Loucy (cell line): Measurements from ENCODE around the gene PPIL4.

Experiments used
- H2AFZ ChIP-seq: fragments of 200-600 bp; sonication (generic); 2 replicates; pipeline ENCODE4 v1.6.0; 2016; ENCODE audit warnings: antibody characterized with exemption, mild to moderate bottlenecking, low read length, moderate library complexity
- H3F3A ChIP-seq: fragments of 200-600 bp; 2 replicates; pipeline ENCODE4 v1.6.0; 2016; ENCODE audit warnings: antibody characterized with exemption, low read depth, mild to moderate bottlenecking
- H3K27me3 ChIP-seq: fragments of 200-600 bp; sonication (generic); 2 replicates; pipeline ENCODE4 v1.6.1; 2014; ENCODE audit warnings: low read length, mild to moderate bottlenecking; ENCODE audit not compliant: insufficient read depth, poor library complexity, severe bottlenecking
- H3K36me3 ChIP-seq: fragments of 200-600 bp; sonication (generic); 2 replicates; pipeline ENCODE4 v1.6.1; 2016; ENCODE audit warnings: low read length; ENCODE audit not compliant: insufficient read depth
- H3K4me1 ChIP-seq: fragments of 200-600 bp; sonication (generic); 2 replicates; pipeline ENCODE4 v1.5.1; 2014; ENCODE audit warnings: low read length, mild to moderate bottlenecking; ENCODE audit not compliant: insufficient read depth, poor library complexity, severe bottlenecking
- H3K4me2 ChIP-seq: fragments of 200-600 bp; sonication (generic); 2 replicates; pipeline ENCODE4 v1.6.0; 2014; ENCODE audit warnings: antibody characterized with exemption, low read length, low read depth, mild to moderate bottlenecking; ENCODE audit not compliant: poor library complexity, severe bottlenecking
- H3K4me3 ChIP-seq: fragments of 200-600 bp; sonication (generic); 2 replicates; pipeline ENCODE4 v1.5.1; 2014; ENCODE audit warnings: low read length, mild to moderate bottlenecking, mixed read lengths; ENCODE audit not compliant: poor library complexity, severe bottlenecking
- H3K79me2 ChIP-seq: fragments of 200-600 bp; sonication (generic); 2 replicates; pipeline ENCODE4 v1.6.1; 2014; ENCODE audit warnings: low read length; ENCODE audit not compliant: insufficient read depth
- H3K9ac ChIP-seq: fragments of 200-600 bp; sonication (generic); 2 replicates; pipeline ENCODE4 v1.6.0; 2014; ENCODE audit warnings: mild to moderate bottlenecking, low read depth, low read length, moderate library complexity; ENCODE audit not compliant: poor library complexity, severe bottlenecking
- H3K9me2 ChIP-seq: fragments of 200-600 bp; sonication (generic); replicated peaks from 2 replicates; pipeline ENCODE4 v1.6.1; 2016; ENCODE audit warnings: low read depth, low read length, mixed read lengths
- H3K9me3 ChIP-seq: fragments of 200-600 bp; sonication (generic); 2 replicates; pipeline ENCODE4 v1.6.1; 2014; ENCODE audit warnings: mild to moderate bottlenecking, antibody characterized with exemption, low read length, low read depth; ENCODE audit not compliant: insufficient read depth
- H4K20me1 ChIP-seq: fragments of 200-600 bp; sonication (generic); 2 replicates; pipeline ENCODE4 v1.6.0; 2014; ENCODE audit warnings: antibody characterized with exemption, low read length, mild to moderate bottlenecking; ENCODE audit not compliant: insufficient read depth, poor library complexity, severe bottlenecking
- EZH2phosphoT487 ChIP-seq: fragments of 200-600 bp; IDR thresholded peaks from 2 replicates; pipeline ENCODE4 v1.6.1; 2018; ENCODE audit warnings: antibody characterized with exemption, mild to moderate bottlenecking, moderate library complexity, borderline replicate concordance
- TF ChIP-seq, protein P1 (sequence below): fragments of 200-600 bp; sonication (generic); conservative IDR thresholded peaks from 2 replicates; pipeline ENCODE4 v1.5.1; 2014; ENCODE audit warnings: mild to moderate bottlenecking, antibody characterized with exemption, low read length

The PPIL4 gene

GRCh38 chr6:149567945-149568585 lies 22.2 kb upstream of the PPIL4 start:
- H3K27me3 ChIP-seq = no peaks in the 10 kb centered on the region
- H3K4me3 ChIP-seq = peak overlapping the region; percentile 84
- H3K9ac ChIP-seq = peak overlapping the region; percentile 90
- H3K9me2 ChIP-seq = no peaks in the 10 kb centered on the region
- H3K9me3 ChIP-seq = no peaks in the 10 kb centered on the region
- no peak overlapping the region for H2AFZ ChIP-seq
- H3K36me3 ChIP-seq = no peaks in the 10 kb centered on the region
- H3K4me2 ChIP-seq = peak overlapping the region; percentile 85
- H3K4me1 ChIP-seq = peaks cover 34% of the 10 kb centered on the region
- H3F3A ChIP-seq = no peaks in the 10 kb centered on the region
- TF ChIP-seq, protein P1, sequence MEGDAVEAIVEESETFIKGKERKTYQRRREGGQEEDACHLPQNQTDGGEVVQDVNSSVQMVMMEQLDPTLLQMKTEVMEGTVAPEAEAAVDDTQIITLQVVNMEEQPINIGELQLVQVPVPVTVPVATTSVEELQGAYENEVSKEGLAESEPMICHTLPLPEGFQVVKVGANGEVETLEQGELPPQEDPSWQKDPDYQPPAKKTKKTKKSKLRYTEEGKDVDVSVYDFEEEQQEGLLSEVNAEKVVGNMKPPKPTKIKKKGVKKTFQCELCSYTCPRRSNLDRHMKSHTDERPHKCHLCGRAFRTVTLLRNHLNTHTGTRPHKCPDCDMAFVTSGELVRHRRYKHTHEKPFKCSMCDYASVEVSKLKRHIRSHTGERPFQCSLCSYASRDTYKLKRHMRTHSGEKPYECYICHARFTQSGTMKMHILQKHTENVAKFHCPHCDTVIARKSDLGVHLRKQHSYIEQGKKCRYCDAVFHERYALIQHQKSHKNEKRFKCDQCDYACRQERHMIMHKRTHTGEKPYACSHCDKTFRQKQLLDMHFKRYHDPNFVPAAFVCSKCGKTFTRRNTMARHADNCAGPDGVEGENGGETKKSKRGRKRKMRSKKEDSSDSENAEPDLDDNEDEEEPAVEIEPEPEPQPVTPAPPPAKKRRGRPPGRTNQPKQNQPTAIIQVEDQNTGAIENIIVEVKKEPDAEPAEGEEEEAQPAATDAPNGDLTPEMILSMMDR = no peak
- no peak for TF ChIP-seq EZH2phosphoT487
- peaks cover 53% of the 10 kb centered on the region for H3K79me2 ChIP-seq
- peaks cover 25% of the 10 kb centered on the region for H4K20me1 ChIP-seq

DNA sequence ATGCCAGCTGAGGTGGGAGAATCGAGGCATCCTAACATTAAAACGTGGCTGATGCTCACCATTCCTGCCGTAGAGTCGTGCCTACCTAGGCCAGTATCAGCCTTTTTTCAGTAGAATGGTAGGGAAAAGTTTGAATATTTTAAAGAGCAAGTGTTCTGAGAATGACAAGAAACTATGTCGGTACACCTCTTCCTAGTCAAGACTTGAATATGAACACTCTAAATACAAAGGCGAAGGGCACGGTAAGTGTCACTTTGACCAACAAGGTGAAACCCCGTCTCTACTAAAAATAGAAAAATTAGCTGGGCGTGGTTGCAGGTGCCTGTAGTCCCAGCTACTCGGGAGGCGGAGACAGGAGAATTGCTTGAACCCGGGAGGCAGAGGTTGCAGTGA lies 21.3 kb upstream of the PPIL4 start:
- Histone ChIP-seq H3K27me3 (no peaks in the 10 kb centered on the region), H3K9ac (peak overlapping the region; percentile 90), H3F3A (no peaks in the 10 kb centered on the region), H3K36me3 (no peaks in the 10 kb centered on the region), H2AFZ (peak overlapping the region; percentile 99), H3K4me2 (peak overlapping the region; percentile 85), H3K79me2 (peaks cover 48% of the 10 kb centered on the region), H3K4me1 (peaks cover 34% of the 10 kb centered on the region), H3K9me3 (no peaks in the 10 kb centered on the region), H3K4me3 (peak overlapping the region; percentile 84), H3K9me2 (no peaks in the 10 kb centered on the region), H4K20me1 (peaks cover 25% of the 10 kb centered on the region)
- no peak for TF ChIP-seq EZH2phosphoT487
- TF ChIP-seq, protein P1 = no peak

- Histone ChIP-seq H3F3A (no peaks in the 10 kb centered on the region), H3K27me3 (no peaks in the 10 kb centered on the region), H3K4me3 (peak overlapping the region; percentile 84), H3K9me3 (no peaks in the 10 kb centered on the region), H3K4me1 (peaks cover 34% of the 10 kb centered on the region), H4K20me1 (peaks cover 25% of the 10 kb centered on the region), H2AFZ (peak overlapping the region; percentile 99), H3K79me2 (peaks cover 46% of the 10 kb centered on the region), H3K9me2 (no peaks in the 10 kb centered on the region), H3K9ac (peak overlapping the region; percentile 90), H3K36me3 (no peaks in the 10 kb centered on the region), H3K4me2 (peak overlapping the region; percentile 85)
- TF ChIP-seq, protein P1 = no peak
- TF ChIP-seq EZH2phosphoT487 = no peak
Observed at GRCh38 chr6:149566410-149567193, 20.8 kb upstream of the PPIL4 start.
